Regular cardiac myocyte (primary cell): ENCODE measurements around the gene ARHGDIB. TPM values are rescaled to one million over a fixed set of nuclear protein-coding genes. Genes with fewer than 3 reads are reported as not detected.

ENCODE experiments used
- total RNA-seq: library from RNA; depleted of rRNA; stranded (reverse); fragments of >200 nt; gene quantifications from 2 replicates; pipeline ENCODE4 v1.2.3, GENCODE V29; 2014

Gene ARHGDIB
- 36.9 and 90.9 TPM in 2 replicates for total RNA-seq

DNA sequence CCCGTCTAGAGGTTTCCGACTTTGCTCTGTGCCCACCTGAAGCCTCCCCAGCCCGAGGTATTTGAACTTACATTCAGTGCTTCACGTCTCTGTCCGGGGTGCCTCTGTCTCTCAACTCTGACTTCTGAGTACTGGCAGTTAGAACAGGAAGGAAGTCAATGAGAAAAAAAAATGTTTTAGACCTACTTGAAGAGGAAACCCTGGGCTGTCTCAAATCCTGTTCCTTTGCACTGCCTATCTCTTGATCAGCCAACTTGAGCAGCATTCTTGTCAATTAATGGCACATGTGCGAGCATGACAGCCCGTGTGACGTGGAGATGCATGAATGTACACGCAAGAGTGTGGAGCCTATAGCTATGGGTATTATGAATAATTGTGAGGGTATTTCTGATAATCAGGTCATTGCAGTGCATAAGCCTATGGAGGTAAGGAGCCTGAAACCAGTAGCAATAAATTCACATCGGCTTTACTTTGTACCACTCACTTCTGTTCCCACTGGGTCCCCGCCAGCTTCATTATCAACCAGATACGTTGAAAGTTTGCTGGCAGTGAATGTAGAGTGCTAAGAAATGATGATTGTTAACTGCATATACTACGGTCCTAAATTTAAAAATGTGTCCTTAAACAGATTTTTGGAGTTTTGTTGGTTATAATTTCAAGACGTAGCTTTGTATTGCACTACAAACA, at the start of gene ARHGDIB:
TSS of gene ARHGDIB (minus strand) at position 136 of the 687 bp plus-strand sequence. CDS start 10,889 bp downstream, outside the sequence.

GRCh38 chr12:14972816-14973215, 11.4 kb upstream of the ARHGDIB start, which contains the start of gene PDE6H:
PDE6H (plus strand) TSS chr12:14973042; CDS start chr12:14978013, 4,971 bp downstream.

DNA sequence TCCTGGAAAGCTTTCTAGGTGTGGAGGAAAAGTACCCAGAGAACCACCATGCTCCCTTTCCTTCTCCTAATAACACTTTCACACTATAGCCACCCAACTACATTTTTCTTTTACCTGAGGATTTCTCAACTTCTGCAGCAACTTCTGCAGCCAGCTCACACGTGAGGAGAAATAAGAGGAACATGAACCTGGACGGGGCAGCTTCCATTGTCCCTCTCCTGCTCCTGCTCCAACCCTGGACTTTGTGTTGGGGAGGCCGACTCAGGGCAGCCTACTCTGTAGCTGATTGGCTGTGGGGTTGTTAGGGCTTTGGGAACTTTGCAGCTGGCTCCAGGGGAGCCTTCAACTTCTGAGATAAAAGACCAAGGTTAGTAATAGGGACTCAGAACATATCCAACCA, 23.1 kb downstream of the ARHGDIB start, which contains the start of gene ERP27:
TSS of gene ERP27 (minus strand) at position 237 of the 400 bp plus-strand sequence. CDS start at position 208, 29 bp downstream.

Other genes starting within 250 kb of the ARHGDIB start
- 9.3 and 9.6 TPM in 2 replicates for gene WBP11, start 158.1 kb downstream of the ARHGDIB start, total RNA-seq
- gene C12orf60, start 157.9 kb downstream of the ARHGDIB start, total RNA-seq: 0.28 and 1.5 TPM in 2 replicates
- 0.38 and 6.2 TPM in 2 replicates for gene SMCO3, start 147.4 kb downstream of the ARHGDIB start, total RNA-seq
- gene ART4, start 118.1 kb downstream of the ARHGDIB start, total RNA-seq: 1.3 and 7.9 TPM in 2 replicates
- gene MGP, start 75.7 kb downstream of the ARHGDIB start, total RNA-seq: 47.7 and 113 TPM in 2 replicates
- 0.19 TPM in 1 of 2 replicates, not detected in the other for gene ERP27, start 23.1 kb downstream of the ARHGDIB start, total RNA-seq
- not detected in 2 replicates for gene PDE6H, start 11.4 kb upstream of the ARHGDIB start, total RNA-seq